GM12878 (cell line): ENCODE data around the gene TMPRSS11F. TPM values are rescaled to one million over a fixed set of nuclear protein-coding genes. Genes with fewer than 3 reads are reported as not detected.

Source experiments
- ATAC-seq: fragments of 200-7000 bp; cut with Tn5 transposase; 3 replicates; pipeline ENCODE4 v1.9.1; 2020; ENCODE audit warnings: mild to moderate bottlenecking, moderate library complexity
- BruUV-seq: library from RNA; stranded (reverse); fragments of 400-500 nt; replicated peaks from 2 replicates; lab custom pipeline; 2021; lab: Mats Ljungman, UMichigan
- CTCF ChIA-PET: fragments of 300-600 bp; sonication (Branson Sonifier 250); formaldehyde crosslinking; extraction: SDS; loops from one replicate; lab custom pipeline; 2021; ENCODE audit warnings: inconsistent platforms; lab: Yijun Ruan, JAX
- POLR2A ChIA-PET: fragments of 350-600 bp; formaldehyde crosslinking; extraction: SDS; loops from one replicate; lab custom pipeline; 2021; ENCODE audit warnings: inconsistent platforms; lab: Charles Lee
- RAD21 ChIA-PET: fragments of 300-600 bp; sonication (Branson Sonifier 250); formaldehyde crosslinking; loops from one replicate; lab custom pipeline; 2023; ENCODE audit warnings: antibody characterized with exemption; ENCODE audit not compliant: unreplicated experiment; lab: Charles Lee
- SMC1A ChIA-PET: fragments of 300-600 bp; sonication (Branson Sonifier 250); formaldehyde crosslinking; loops from one replicate; lab custom pipeline; 2023; ENCODE audit not compliant: unreplicated experiment, uncharacterized antibody; lab: Charles Lee
- DNase-seq: peaks from one replicate; pipeline ENCODE4 v3.0.0-alpha.2; 2011; ENCODE audit warnings: low read depth, low spot score
- FAIRE-seq: peaks from 3 replicates; lab custom pipeline; 2011; peaks lifted over from hg19 to GRCh38; lab: Jason Lieb, UNC
- H2AFZ ChIP-seq: 2 replicates; pipeline ENCODE4 v1.6.0; 2011; ENCODE audit warnings: low read depth, low read length, control low read depth; ENCODE audit not compliant: control insufficient read depth
- H3K27ac ChIP-seq: 2 replicates; pipeline ENCODE4 v1.5.1; 2011; ENCODE audit warnings: control low read depth; ENCODE audit not compliant: control insufficient read depth, insufficient read depth
- H3K27me3 ChIP-seq, 2 experiments: replicated peaks in 1 of 2; 2 replicates each; pipeline versions ENCODE4 v1.6.0 to v1.6.1; 2011; ENCODE audit warnings: low read length in 1 of 2; ENCODE audit not compliant: control insufficient read depth in 2 of 2, insufficient read depth in 2 of 2
- H3K36me3 ChIP-seq, 2 experiments: 2 replicates each; pipeline ENCODE4 v1.5.1; 2011; ENCODE audit warnings: low read length in 1 of 2; ENCODE audit not compliant: control insufficient read depth in 2 of 2, insufficient read depth in 2 of 2
- H3K4me1 ChIP-seq: 2 replicates; pipeline ENCODE4 v1.6.1; 2011; ENCODE audit warnings: mild to moderate bottlenecking, low read length, moderate library complexity, mixed read lengths; ENCODE audit not compliant: control insufficient read depth, insufficient read depth
- H3K4me2 ChIP-seq: 2 replicates; pipeline ENCODE4 v1.6.0; 2011; ENCODE audit warnings: control low read depth; ENCODE audit not compliant: control insufficient read depth, insufficient read depth
- H3K4me3 ChIP-seq: fragments of 200-600 bp; sonication (generic); 2 replicates; pipeline ENCODE4 v1.5.1; 2016
- H3K79me2 ChIP-seq: 2 replicates; pipeline ENCODE4 v1.6.0; 2011; ENCODE audit warnings: low read length; ENCODE audit not compliant: control insufficient read depth, insufficient read depth
- H3K9ac ChIP-seq: 2 replicates; pipeline ENCODE4 v1.8.0; 2011; ENCODE audit warnings: low read length, control low read depth, mixed read lengths; ENCODE audit not compliant: control insufficient read depth, insufficient read depth
- H3K9me3 ChIP-seq: replicated peaks from 3 replicates; pipeline ENCODE4 v1.5.1; 2011; ENCODE audit warnings: mild to moderate bottlenecking, low read length; ENCODE audit not compliant: control insufficient read depth, insufficient read depth
- H4K20me1 ChIP-seq: 2 replicates; pipeline ENCODE4 v1.6.0; 2011; ENCODE audit not compliant: control insufficient read depth, insufficient read depth
- ASH2L ChIP-seq: fragments of 300-600, 200-600 bp; sonication (generic); IDR thresholded peaks from 2 replicates; pipeline ENCODE4 v1.6.1; 2017; ENCODE audit warnings: low read depth, mild to moderate bottlenecking, borderline replicate concordance
- BRCA1 ChIP-seq: IDR thresholded peaks from 2 replicates; pipeline ENCODE4 v1.6.1; 2011; ENCODE audit warnings: low read depth, low read length, improper control_type of control experiment
- CBX5 ChIP-seq: sonication (generic); IDR thresholded peaks from 2 replicates; pipeline ENCODE4 v1.6.1; 2016; ENCODE audit warnings: low read depth, moderate library complexity, mild to moderate bottlenecking, inconsistent platforms
- CHD1 ChIP-seq: IDR thresholded peaks from 2 replicates; pipeline ENCODE4 v1.6.1; 2012; ENCODE audit warnings: low read depth, low read length, improper control_type of control experiment
- EGR1 ChIP-seq, 2 experiments: IDR thresholded peaks; 1 replicate in 1 of 2; 2 replicates in 1 of 2; pipeline ENCODE4 v1.6.1; 2011 to 2012; ENCODE audit warnings: low read depth in 2 of 2, low read length in 2 of 2, borderline replicate concordance in 1 of 2, mild to moderate bottlenecking in 1 of 2, moderate library complexity in 1 of 2
- ETV6 ChIP-seq, 2 experiments: fragments of 450-650 bp in 1 of 2; IDR thresholded peaks in 1 of 2; conservative IDR thresholded peaks in 1 of 2; 2 replicates each; pipeline ENCODE4 v1.6.1; 2014; ENCODE audit warnings: antibody characterized with exemption in 1 of 2, borderline replicate concordance in 1 of 2, low read depth in 1 of 2, mild to moderate bottlenecking in 1 of 2, moderate library complexity in 1 of 2
- FOXM1 ChIP-seq: IDR thresholded peaks from 2 replicates; pipeline ENCODE4 v1.6.1; 2012; ENCODE audit warnings: low read depth, mild to moderate bottlenecking, inconsistent platforms, low read length, moderate library complexity
- JUNB ChIP-seq: IDR thresholded peaks from 2 replicates; pipeline ENCODE4 v1.6.1; 2016; ENCODE audit warnings: antibody characterized with exemption, mild to moderate bottlenecking
- MTA2 ChIP-seq: fragments of 450-650 bp; IDR thresholded peaks from 2 replicates; pipeline ENCODE4 v1.6.1; 2016; ENCODE audit warnings: low read depth, mild to moderate bottlenecking, moderate library complexity
- MYC ChIP-seq: IDR thresholded peaks from 2 replicates; pipeline ENCODE4 v1.6.1; 2011; ENCODE audit warnings: mild to moderate bottlenecking, low read length, moderate library complexity, inconsistent platforms; ENCODE audit not compliant: insufficient read depth, insufficient replicate concordance, insufficient read length, severe bottlenecking
- RB1 ChIP-seq: fragments of 450-650 bp; formaldehyde crosslinking; IDR thresholded peaks from 2 replicates; pipeline ENCODE4 v1.6.1; 2017; ENCODE audit warnings: mild to moderate bottlenecking, borderline replicate concordance
- SMARCA5 ChIP-seq: fragments of 450-650 bp; IDR thresholded peaks from 2 replicates; pipeline ENCODE4 v1.6.1; 2017; ENCODE audit warnings: mild to moderate bottlenecking
- TARDBP ChIP-seq: IDR thresholded peaks from 2 replicates; pipeline ENCODE4 v1.6.1; 2016; ENCODE audit warnings: borderline replicate concordance
- TCF7 ChIP-seq: IDR thresholded peaks from 2 replicates; pipeline ENCODE4 v1.6.1; 2014; ENCODE audit warnings: antibody characterized with exemption, borderline replicate concordance
- YBX1 ChIP-seq: fragments of 450-650 bp; IDR thresholded peaks from 2 replicates; pipeline ENCODE4 v1.6.1; 2016; ENCODE audit warnings: antibody characterized with exemption
- WGBS: methylation state at CpG from one replicate; pipeline ENCODE4 v1.1.6; 2016; ENCODE audit warnings: low lambda C conversion rate; ENCODE audit not compliant: insufficient replicate concordance, insufficient coverage; ENCODE audit errors: missing lambda C conversion rate; 5-methylcytosine and 5-hydroxymethylcytosine counted together
- in situ Hi-C: fragments of 300-500 bp; cut with MboI; formaldehyde crosslinking; loops from 9 replicates; pipeline ENCODE4 v1.14.3; 2018; ENCODE audit warnings: mixed read lengths
- intact Hi-C: fragments of 100-400 bp; cut with micrococcal nuclease; formaldehyde crosslinking; loops from one replicate; pipeline ENCODE4 v1.14.2; 2022; ENCODE audit not compliant: unreplicated experiment
- polyA plus RNA-seq, 11 experiments: library from polyadenylated mRNA; depleted of rRNA in 4 of 11; unstranded in 6 of 11; stranded (reverse) in 5 of 11; fragments of >200 nt; fragmentation: Nextera tagmentation in 4 of 11; fragmentation: Illumina TruSeq in 1 of 11; extraction: Ambion mirVana in 4 of 11; extraction: Trizol in 1 of 11; gene quantifications; 1 replicate in 1 of 11; 2 replicates in 10 of 11; pipeline versions ENCODE4 v1.2.1 to v1.2.3, GENCODE V29; 2011 to 2016; ENCODE audit warnings: inconsistent platforms in 2 of 11, missing spikeins in 2 of 11, low read depth in 1 of 11
- total RNA-seq, 4 experiments: library from RNA; depleted of rRNA in 3 of 4; stranded (reverse); fragments of >200 nt in 3 of 4; fragmentation: Illumina TruSeq in 1 of 4; extraction: Trizol in 1 of 4; gene quantifications; 2 replicates each; pipeline versions ENCODE4 v1.2.1 to v1.2.3, GENCODE V29; 2013 to 2021

TMPRSS11F gene
- total and polyA plus RNA-seq, 10 of the 15 experiments (the other 5 are each of a cell fraction or from before 2014, with no cell fraction given), result not detected

DNA sequence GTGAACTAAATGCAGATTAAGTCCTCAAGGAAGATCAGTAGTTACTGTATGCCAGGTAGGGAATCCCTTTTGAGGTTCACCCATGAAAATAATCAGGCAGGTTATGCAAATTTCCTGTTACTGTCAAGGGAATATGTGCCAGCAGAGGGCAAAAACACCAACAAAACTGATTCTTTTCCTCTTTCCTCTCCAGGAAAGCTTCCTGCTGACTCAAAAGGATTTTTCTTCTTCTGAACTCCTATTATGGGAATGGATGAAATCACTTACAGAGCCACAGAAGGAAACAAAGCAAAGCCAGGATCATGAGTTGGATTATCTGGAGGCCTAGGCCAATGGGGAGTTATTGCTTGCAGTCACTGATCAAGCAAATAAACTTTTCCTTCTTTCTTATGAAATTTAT is 49.7 kb downstream of the TMPRSS11F start (continued):
- TF ChIP-seq FOXM1, result no peak

- 27% methylated on average over 8 of the region's 8 CpGs for WGBS
- ATAC-seq (no peak), FAIRE-seq (no peak), DNase-seq (no peak)
- H3K4me2 ChIP-seq, result no peak overlapping the region
- no peaks in the 10 kb centered on the region for H3K79me2 ChIP-seq
- ChIA-PET CTCF (no interaction called here), RAD21 (no interaction called here), POLR2A (no interaction called here), SMC1A (no interaction called here)
- no peaks in the 10 kb centered on the region for H3K36me3 ChIP-seq
- no peak overlapping the region for H3K27ac ChIP-seq
- BruUV-seq, result no TSS peak
- no peaks in the 10 kb centered on the region for H3K4me1 ChIP-seq
- no peak overlapping the region for H3K9ac ChIP-seq
- in situ Hi-C loops (no loop called here), intact Hi-C loops (no loop called here)
- no peaks in the 10 kb centered on the region for H3K27me3 ChIP-seq
- no peaks in the 10 kb centered on the region for H4K20me1 ChIP-seq
- no peaks in the 10 kb centered on the region for H3K9me3 ChIP-seq
- TF ChIP-seq RB1, result no peak
- no peak for TF ChIP-seq ETV6 (conservative IDR thresholded peaks at IDR 0.05 in 1 of 2, IDR thresholded peaks at IDR 0.05 in 1 of 2; ENCODE audit: borderline replicate concordance in 1 of 2, low read depth in 1 of 2)
- no peak for TF ChIP-seq BRCA1
- no peak for TF ChIP-seq EGR1 (IDR thresholded peaks at IDR 0.05; ENCODE audit: borderline replicate concordance in 1 of 2, low read depth in 2 of 2, low read length in 2 of 2)
- no peak for TF ChIP-seq JUNB
- TF ChIP-seq SMARCA5, result no peak
- TF ChIP-seq CHD1, result no peak
- no peak for TF ChIP-seq MTA2
- no peak for TF ChIP-seq TARDBP
- no peak for TF ChIP-seq ASH2L
- TF ChIP-seq CBX5, result no peak
- TF ChIP-seq TCF7, result no peak
- TF ChIP-seq YBX1, result no peak
- no peak for TF ChIP-seq MYC
- no peak overlapping the region for H2AFZ ChIP-seq
- H3K4me3 ChIP-seq, result no peak overlapping the region
Observed at GRCh38 chr4:68077737-68078136, 51.9 kb downstream of the TMPRSS11F start.
